ENCODE data around the gene DMXL1.
"Not testable (repeated sequence)": the region's sequence is repeated elsewhere in the genome, so short reads cannot be mapped to it uniquely, and the experiment has no call there.

The DMXL1 gene

GRCh38 chr5:119117237-119117636 is 46.4 kb downstream of the DMXL1 start:
- no peak overlapping the region for H2AFZ ChIP-seq (ENCODE audit: low read length)
- H3K4me1 ChIP-seq (ENCODE audit: insufficient read depth, low read length, severe bottlenecking) = no peaks in the 10 kb centered on the region
- no peak overlapping the region for H3K4me3 ChIP-seq (ENCODE audit: low read depth, low read length, poor library complexity, severe bottlenecking)
- H4K20me1 ChIP-seq (ENCODE audit: insufficient read depth, low read length) = no peaks in the 10 kb centered on the region
- no peaks in the 10 kb centered on the region for H3K9me3 ChIP-seq (ENCODE audit: low read length)
- H3F3A ChIP-seq (ENCODE audit: insufficient read depth, low read length) = no peaks in the 10 kb centered on the region
- H3K9ac ChIP-seq (ENCODE audit: low read length) = no peak overlapping the region
- TF ChIP-seq EZH2 (IDR thresholded peaks at IDR 0.05; ENCODE audit: borderline replicate concordance, low read length) = no peak
- no peak for TF ChIP-seq CTCF (IDR thresholded peaks at IDR 0.05; ENCODE audit: low read length)
- no peaks in the 10 kb centered on the region for H3K79me2 ChIP-seq (ENCODE audit: insufficient read depth, low read length)
- H3K36me3 ChIP-seq (ENCODE audit: insufficient read depth, low read length) = peaks cover 55% of the 10 kb centered on the region
- no peak overlapping the region for H3K4me2 ChIP-seq (ENCODE audit: low read length)
- no peaks in the 10 kb centered on the region for H3K27me3 ChIP-seq (ENCODE audit: insufficient read depth, low read length)
- H3K27ac ChIP-seq (ENCODE audit: low read depth, low read length, poor library complexity, severe bottlenecking) = no peak overlapping the region
- H3K9me2 ChIP-seq (ENCODE audit: low read depth, low read length) = no peaks in the 10 kb centered on the region

GRCh38 chr5:119118000-119118399 is 47.1 kb downstream of the DMXL1 start:
- no peak overlapping the region for H3K27ac ChIP-seq (ENCODE audit: low read depth, low read length, poor library complexity, severe bottlenecking)
- no peaks in the 10 kb centered on the region for H3K9me2 ChIP-seq (ENCODE audit: low read depth, low read length)
- H3K9me3 ChIP-seq (ENCODE audit: low read length) = no peaks in the 10 kb centered on the region
- H3K27me3 ChIP-seq (ENCODE audit: insufficient read depth, low read length) = no peaks in the 10 kb centered on the region
- H4K20me1 ChIP-seq (ENCODE audit: insufficient read depth, low read length) = no peaks in the 10 kb centered on the region
- no peaks in the 10 kb centered on the region for H3K4me1 ChIP-seq (ENCODE audit: insufficient read depth, low read length, severe bottlenecking)
- H3K4me2 ChIP-seq (ENCODE audit: low read length) = no peak overlapping the region
- H3F3A ChIP-seq (ENCODE audit: insufficient read depth, low read length) = no peaks in the 10 kb centered on the region
- H2AFZ ChIP-seq (ENCODE audit: low read length) = no peak overlapping the region
- peaks cover 55% of the 10 kb centered on the region for H3K36me3 ChIP-seq (ENCODE audit: insufficient read depth, low read length)
- no peak for TF ChIP-seq EZH2 (IDR thresholded peaks at IDR 0.05; ENCODE audit: borderline replicate concordance, low read length)
- no peak for TF ChIP-seq CTCF (IDR thresholded peaks at IDR 0.05; ENCODE audit: low read length)
- no peaks in the 10 kb centered on the region for H3K79me2 ChIP-seq (ENCODE audit: insufficient read depth, low read length)
- no peak overlapping the region for H3K9ac ChIP-seq (ENCODE audit: low read length)
- no peak overlapping the region for H3K4me3 ChIP-seq (ENCODE audit: low read depth, low read length, poor library complexity, severe bottlenecking)

- Histone ChIP-seq H3K9me3 (ENCODE audit: low read length) (no peaks in the 10 kb centered on the region), H3K36me3 (ENCODE audit: insufficient read depth, low read length) (peaks cover 61% of the 10 kb centered on the region), H2AFZ (ENCODE audit: low read length) (no peak overlapping the region), H3K27me3 (ENCODE audit: insufficient read depth, low read length) (no peaks in the 10 kb centered on the region), H3K4me1 (ENCODE audit: insufficient read depth, low read length, severe bottlenecking) (no peaks in the 10 kb centered on the region), H4K20me1 (ENCODE audit: insufficient read depth, low read length) (no peaks in the 10 kb centered on the region), H3K4me2 (ENCODE audit: low read length) (no peak overlapping the region), H3K9me2 (ENCODE audit: low read depth, low read length) (no peaks in the 10 kb centered on the region), H3K79me2 (ENCODE audit: insufficient read depth, low read length) (no peaks in the 10 kb centered on the region), H3K27ac (ENCODE audit: low read depth, low read length, poor library complexity, severe bottlenecking) (no peak overlapping the region), H3K9ac (ENCODE audit: low read length) (no peak overlapping the region), H3K4me3 (ENCODE audit: low read depth, low read length, poor library complexity, severe bottlenecking) (no peak overlapping the region), H3F3A (ENCODE audit: insufficient read depth, low read length) (no peaks in the 10 kb centered on the region)
- no peak for TF ChIP-seq CTCF (IDR thresholded peaks at IDR 0.05; ENCODE audit: low read length)
- TF ChIP-seq EZH2 (IDR thresholded peaks at IDR 0.05; ENCODE audit: borderline replicate concordance, low read length) = no peak
These were observed 50.0 kb downstream of the DMXL1 start for GRCh38 chr5:119120893-119121292.

- H3K4me3 ChIP-seq (ENCODE audit: low read depth, low read length, poor library complexity, severe bottlenecking); H3K9me2 ChIP-seq (ENCODE audit: low read depth, low read length); H3K9ac ChIP-seq (ENCODE audit: low read length); H4K20me1 ChIP-seq (ENCODE audit: insufficient read depth, low read length); H3K4me1 ChIP-seq (ENCODE audit: insufficient read depth, low read length, severe bottlenecking); H3K9me3 ChIP-seq (ENCODE audit: low read length); H3K4me2 ChIP-seq (ENCODE audit: low read length); H3K27ac ChIP-seq (ENCODE audit: low read depth, low read length, poor library complexity, severe bottlenecking); H3K27me3 ChIP-seq (ENCODE audit: insufficient read depth, low read length); H3K79me2 ChIP-seq (ENCODE audit: insufficient read depth, low read length); H2AFZ ChIP-seq (ENCODE audit: low read length); H3F3A ChIP-seq (ENCODE audit: insufficient read depth, low read length): not testable (repeated sequence)
- H3K36me3 ChIP-seq (ENCODE audit: insufficient read depth, low read length) = peaks cover 46% of the 10 kb centered on the region
These were observed 51.6 kb downstream of the DMXL1 start for GRCh38 chr5:119122474-119122873.
